NCI-H1694 treated with DMSO at 0.1 percent for 48 hours (cell line): ENCODE measurements around the gene TECPR2.

Experiments
- DNase-seq: peaks from one replicate; lab custom pipeline; 2025; lab: John Stamatoyannopoulos, UW

Gene TECPR2

DNA sequence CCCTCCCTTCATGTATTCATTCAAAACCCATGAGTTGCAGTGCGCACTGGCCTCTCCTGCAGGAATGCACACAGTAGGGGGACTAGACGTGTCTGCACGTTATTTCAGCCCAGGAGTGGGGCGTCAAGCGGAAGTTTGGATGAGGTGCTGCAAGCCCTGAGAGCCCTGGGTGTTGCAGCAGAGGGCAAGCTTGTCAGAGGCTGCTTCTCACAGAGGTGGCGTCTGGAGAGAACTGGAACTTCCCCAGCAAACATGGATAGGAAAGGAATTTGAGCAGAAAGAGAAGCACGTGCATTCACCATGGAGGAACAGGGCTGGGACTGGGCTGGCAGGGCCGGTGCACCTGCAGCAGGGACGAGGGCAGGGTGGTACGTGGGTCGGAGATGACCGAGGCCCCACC, 64.9 kb downstream of the TECPR2 start:
- no peak for DNase-seq

DNA sequence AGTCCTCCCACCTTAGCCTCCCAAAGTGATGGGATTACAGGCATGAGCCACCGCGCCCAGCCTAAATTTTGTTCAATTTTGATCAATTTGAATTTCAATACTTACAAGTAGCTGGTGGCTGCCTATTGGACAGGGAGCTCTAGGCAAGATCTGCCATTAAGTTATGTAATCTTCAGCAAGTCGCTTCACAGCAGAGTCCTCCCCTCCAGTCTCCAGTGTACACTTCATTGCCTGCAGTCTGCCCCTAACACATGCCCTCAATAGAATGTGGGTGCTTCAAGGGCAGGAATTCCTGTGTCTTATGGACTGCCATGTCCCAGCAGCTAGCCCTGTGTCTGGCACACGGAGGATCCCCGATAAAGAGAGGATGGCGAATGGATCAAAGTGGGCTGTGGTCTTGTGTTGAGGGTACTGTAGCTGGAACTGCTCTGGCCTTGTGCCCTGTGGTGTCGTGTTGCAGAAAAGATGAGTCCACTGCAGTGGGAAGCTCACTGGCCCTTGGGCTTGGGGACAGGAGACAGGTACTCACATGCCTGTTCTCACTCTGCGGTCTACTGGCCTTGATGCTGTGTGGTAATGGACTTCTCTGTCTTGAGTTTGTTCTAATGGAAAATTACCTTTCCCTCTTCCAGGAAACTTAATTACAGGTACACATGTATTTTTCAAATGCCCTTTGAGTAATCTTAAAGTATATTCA, 67.6 kb downstream of the TECPR2 start:
- DNase-seq, result no peak

DNA sequence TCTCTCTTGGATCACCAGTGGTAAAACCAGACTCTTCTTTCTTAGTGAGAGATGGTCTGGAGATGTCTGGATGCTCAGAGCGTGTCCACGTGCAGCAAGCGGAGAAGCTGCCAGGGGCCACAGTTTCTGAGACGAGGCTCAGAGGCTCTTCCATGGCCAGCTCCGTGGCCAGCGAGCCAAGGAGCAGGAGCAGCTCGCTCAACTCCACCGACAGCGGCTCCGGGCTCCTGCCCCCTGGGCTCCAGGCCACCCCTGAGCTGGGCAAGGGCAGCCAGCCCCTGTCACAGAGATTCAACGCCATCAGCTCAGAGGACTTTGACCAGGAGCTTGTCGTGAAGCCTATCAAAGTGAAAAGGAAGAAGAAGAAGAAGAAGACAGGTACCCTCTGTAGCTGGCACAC, 69.0 kb downstream of the TECPR2 start:
- DNase-seq, result no peak

DNA sequence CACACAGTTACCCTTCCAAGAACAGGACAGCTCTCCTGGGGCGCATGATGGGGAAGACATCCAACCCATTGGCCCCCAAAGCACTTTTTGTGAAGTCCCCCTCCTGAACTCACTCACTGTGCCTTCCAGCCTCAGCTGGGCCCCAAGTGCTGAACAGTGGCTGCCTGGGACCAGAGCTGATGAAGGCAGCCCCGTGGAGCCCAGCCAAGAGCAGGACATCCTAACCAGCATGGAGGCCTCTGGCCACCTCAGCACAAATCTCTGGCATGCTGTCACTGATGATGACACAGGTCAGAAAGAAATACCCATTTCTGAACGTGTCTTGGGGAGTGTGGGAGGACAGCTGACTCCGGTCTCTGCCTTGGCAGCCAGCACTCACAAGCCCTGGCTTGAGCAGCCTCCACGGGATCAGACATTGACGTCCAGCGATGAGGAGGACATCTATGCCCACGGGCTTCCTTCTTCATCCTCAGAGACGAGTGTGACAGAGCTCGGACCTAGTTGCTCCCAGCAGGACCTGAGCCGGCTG, 72.0 kb downstream of the TECPR2 start:
- DNase-seq, result no peak

DNA sequence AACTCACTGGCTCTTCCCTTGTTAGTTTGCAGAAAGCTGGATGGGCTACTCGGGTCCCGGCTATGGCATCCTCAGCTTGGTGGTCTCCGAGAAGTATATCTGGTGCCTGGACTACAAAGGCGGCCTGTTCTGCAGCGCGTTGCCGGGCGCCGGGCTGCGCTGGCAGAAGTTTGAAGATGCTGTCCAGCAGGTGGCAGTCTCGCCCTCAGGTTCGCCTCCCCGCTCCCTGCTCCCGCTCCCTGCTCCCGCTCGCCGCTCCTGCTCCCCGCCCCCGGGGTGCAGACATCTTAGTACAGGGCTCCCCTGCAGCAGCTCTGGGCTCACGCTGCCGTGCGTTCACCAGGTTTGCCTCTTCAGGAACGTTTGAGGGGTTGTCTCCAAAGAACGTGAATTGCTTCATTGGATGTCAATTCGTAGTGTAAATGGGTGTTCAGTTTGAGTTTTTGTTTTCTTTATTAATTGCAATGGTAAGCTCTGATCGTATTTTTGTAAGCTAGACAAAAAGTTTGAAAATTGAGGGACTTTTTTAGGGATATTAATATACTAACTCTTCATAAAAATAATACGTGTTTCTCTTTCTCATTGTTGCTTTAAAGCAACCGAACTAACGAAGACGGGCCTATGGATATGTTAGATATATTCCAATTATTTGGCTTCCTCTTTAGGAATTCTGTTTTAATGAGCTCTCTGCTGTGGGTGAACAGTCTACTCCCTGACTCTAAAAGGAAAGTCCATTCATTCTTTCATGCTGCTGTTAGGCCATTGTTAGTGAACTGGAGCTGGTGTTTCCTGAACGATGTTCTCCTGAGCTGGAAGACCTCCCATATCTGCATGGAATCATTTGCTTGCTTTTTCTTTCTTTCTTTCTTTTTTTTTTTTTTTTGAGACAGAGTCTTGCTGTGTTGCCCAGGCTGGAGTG, 75.5 kb downstream of the TECPR2 start:
- peak; percentile 96 for DNase-seq

DNA sequence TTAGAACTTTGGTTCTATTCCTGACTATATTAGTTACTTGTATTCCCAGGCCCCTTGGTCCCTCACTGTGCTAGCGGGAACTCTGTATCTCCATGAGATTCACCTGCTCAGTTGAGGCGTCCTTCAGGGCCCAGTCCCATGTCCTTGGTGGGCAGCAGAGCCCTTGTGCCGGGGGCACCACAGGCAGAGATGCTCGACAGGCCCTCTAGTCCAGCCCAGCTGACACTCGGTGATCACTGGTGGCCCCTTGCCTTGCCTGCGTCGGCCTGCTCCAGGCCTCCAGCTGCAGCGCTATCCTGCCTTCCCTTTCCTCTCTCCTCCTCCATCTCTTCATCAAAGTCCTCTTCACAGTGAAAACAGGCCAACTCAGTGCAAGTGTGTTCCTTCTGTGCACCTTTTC, 76.8 kb downstream of the TECPR2 start:
- no peak for DNase-seq

DNA sequence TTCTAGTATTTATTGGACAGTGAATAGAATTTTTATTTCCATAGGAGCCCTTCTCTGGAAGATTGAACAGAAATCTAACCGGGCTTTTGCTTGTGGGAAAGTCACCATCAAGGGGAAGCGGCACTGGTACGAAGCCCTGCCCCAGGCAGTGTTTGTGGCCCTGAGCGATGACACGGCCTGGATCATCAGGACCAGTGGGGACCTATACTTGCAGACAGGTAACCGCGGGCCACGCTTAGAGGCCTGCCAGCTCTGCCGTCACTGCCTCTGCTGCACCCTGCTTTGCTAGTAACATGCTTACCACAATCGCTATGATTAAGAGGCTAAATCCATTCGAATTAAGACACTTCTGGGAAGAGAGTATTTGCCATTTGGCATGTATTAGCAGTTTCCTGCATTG, 77.7 kb downstream of the TECPR2 start:
- DNase-seq, result no peak

DNA sequence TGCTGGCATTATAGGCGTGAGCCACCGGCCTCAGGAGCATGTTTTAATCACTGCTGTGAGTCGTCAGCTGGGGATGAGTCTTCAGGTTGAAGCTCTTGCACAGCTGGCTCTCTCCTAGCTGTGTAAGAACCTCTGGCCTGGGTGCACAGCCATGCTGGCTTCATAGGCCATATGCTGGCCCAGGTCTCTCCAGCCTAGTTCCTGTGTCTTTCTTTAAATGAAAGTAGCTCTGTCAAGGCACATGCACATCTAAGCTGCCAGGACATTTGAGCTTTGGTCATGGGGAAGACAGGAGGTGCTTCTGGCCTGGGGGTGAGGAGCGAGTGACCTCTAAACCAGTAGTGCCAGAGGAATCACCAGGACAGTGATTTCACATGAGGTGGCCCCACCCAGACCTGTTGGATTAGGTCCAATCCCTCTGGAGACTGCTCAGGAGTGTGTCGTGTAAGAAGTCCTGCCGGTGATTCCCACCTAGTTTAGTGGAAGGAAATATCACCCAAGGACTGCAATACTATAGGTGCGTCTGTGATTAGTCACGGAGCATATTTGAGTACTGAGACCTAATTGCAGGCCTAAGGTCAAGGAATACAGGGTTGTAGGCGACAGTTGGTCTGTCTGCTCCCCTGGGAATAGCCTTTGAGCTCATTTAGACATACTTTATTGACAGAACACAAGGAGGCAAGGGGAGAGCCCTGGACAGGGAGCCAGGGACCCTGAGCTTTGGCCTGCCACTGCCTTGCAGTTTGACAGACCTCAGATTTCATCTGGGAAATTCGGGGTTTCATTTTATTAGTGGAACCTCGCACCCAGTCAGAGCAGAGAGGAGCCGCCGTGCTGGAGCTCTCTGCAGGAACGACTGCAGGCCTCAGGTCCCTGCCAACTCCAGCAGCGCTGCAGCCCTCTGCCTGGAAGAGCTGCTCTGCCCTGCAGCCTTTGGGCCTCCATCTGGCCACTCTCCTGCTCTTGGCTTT, 79.8 kb downstream of the TECPR2 start:
- DNase-seq, result no peak

DNA sequence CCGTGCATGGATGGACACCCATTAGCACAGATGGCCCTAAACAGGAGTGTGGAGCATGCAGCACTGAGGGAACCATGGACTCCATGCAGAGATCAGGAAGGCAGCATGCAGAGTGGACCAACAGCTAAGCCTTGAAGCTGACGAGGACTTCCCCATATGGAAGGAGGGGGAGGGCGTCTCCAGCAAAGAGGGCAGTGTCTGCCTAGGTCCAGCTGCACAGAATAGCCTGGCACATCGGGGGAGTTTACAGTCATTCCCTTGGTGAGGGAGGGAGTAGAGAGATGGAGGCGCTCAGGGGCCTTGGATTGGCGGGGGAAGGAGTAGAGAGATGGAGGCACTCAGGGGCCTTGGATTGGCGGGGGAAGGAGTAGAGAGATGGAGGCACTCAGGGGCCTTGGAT, 82.3 kb downstream of the TECPR2 start:
- DNase-seq, result no peak

DNA sequence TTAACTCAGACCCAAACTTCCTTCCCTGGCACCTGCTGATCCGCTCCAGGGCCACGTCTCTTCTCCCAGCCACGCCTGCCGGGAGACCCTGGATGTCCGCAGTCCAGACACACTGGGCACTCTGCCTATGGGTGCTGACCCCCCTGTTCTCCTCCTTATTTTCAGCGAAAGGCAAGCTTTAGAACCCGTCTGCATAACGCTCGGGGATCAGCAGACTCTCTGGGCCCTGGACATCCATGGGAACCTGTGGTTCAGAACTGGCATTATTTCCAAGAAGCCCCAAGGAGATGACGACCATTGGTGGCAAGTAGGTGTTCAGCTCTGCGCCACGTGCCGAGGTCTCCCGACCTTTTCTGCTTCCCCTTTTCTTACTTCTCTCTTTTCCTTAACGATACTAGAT, 82.9 kb downstream of the TECPR2 start:
- no peak for DNase-seq

DNA sequence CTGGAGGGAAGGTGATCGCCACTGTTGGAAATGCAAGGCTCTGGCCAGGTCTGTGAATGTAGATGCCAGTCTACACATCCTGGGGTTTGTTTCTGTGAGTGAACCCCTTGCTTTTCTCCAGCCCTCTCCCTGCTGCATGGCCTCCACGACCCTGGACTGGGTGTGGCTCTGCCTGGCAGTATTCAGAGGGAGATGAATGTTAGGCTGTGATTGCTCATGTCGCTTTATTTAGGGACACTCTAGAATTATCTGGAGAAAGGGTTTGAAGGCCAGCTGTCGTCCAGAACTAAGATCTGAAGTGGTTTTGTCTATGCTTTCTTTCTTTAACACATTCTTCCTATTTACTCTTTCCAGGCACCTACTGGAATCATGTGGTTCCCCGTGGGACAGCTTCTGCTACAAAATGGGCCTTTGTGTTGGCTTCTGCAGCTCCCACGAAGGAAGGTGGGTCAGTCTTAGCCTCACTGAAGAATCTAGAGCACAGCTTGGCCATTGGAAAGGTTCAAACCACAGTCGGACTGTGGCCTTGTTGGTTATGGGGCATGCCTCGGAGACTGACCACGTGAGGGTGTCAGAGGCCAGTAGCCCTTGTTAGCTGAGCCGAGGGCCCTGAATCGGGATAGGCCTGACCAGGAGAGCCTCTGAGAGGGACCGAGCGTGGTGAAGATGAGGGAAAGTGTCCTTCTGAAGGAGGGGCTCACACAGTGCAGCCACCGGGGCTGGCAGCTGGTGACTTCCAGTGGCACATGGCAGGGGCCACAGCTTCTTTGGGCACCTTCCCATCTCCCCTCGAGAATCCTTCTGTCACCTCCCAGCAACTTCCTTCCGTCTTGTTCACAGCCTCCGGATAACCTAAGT, 87.7 kb downstream of the TECPR2 start:
- no peak for DNase-seq

DNA sequence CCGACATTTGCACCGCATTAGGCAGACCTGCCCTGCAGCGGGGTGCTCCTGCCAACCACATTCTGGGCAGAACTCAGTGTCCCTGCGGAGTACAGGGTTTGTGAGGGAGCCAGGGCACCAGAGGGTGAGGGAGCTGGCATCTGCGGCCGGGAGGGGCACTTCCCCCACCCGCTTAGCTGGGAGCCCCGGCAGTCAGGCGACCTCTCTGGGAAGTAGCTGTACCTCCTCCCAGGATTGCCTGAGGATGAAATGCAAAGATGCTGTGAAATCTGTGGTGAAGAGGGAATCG, 88.3 kb downstream of the TECPR2 start:
- DNase-seq, result no peak

DNA sequence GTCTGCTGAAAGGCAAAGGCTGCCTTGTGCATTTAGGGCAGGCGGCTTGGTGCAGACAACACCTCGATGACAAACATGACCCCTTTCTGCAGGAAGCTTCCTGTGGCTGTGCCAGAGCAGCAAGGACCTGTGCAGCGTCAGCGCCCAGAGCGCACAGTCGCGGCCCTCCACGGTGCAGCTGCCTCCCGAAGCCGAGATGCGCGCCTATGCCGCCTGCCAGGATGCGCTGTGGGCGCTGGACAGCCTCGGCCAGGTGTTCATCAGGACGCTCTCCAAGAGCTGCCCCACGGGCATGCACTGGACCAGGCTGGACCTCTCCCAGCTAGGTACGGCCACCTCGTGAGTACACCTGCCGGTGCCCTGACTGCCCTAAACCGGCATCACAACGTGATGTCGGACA, 89.6 kb downstream of the TECPR2 start:
- DNase-seq, result no peak

DNA sequence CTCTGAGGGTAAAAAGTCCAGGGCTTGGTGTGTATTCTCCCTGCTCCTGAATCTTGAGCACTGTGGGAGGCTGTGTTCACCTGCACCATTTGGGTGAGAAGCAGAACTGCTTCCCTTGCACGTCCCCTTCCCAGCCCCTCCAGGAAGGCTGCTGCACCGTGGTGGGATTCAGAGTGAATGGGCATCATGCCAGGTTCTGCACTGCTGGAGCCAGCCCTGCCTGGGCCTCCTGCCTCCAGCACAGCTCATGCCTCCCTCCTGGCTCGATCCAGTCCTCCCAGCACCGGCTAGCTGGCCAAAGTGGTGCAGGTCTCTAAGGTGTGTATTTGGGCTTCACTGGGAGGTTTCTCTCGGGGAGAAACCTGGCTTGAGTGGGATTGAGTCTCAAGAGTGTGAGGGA, 92.0 kb downstream of the TECPR2 start:
- no peak for DNase-seq

DNA sequence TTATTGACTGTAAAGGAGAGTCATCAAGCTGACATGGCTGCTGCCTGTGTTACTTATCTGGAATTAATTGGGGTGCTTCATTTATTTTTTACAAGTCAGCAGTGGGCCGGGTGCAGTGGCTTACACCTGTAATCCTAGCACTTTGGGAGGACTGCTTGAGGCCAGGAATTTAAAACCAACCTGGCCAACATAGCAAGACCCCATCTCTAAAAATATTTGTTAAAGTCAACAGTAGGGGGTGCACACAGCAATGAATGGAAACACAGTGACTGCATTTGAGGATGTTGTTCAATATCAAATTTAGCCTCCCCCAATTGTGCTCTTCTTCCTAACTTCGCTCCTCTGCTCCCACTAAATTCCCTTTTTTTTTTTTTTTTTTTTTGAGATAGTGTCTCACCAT, 94.8 kb downstream of the TECPR2 start:
- DNase-seq, result no peak

DNA sequence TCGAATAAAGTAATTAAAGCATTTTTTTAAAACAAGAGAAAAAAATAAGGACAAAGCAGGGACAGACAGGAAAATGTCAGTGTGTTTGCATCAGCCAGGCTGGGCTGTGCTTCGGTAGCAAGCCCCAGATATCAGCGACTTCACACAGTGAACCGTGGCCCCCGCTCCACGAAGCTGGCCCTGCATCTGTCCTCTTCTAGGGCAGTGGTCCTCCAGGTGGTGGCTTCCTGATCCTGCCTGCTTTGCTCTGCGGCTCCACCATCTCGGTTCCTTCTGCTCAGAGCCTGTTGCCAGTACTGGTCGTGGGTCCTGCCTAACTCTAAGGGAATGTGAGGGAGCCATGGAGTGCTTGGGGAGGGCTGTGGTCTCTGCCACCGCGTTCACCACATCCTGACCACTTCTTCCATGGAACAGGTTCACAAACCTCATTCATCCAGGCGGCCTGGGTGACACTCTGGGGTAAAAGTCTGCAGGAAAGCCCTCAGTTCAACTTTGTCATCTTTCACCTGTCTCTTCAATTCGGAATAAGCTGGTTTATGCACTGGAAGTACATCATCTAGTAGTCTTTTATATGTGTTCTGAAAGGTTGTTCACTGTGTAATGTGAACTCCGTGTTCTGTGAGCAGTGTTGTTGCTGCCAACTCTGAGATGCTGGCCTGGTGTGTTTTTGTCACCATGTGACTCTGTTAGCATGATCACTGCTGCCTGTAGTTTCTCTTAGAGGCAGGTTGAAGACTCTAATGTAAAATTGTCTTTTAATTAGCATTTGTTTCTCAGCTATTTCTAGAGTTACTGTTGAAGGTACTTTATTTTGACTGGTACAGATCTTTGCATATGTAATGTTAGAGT, 99.0 kb downstream of the TECPR2 start:
- no peak for DNase-seq

DNA sequence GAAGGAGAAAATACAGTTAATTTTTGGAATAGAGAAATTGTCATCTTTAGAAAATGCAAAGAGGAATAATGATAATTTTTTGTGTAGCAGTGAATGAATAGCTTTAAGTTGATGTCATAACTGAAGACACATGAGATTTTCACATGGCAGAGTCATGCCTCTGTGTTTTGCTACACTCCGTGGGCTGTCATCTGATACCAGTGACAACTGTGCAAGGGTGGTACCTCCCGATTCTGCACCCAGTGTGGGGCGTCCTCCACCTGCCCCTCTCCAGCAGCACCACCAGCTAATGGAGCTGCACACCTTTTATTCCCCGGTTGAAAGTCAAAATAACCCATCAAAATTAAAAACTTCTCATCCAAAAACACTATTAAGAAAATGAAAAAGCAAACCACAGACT, 99.7 kb downstream of the TECPR2 start:
- no peak for DNase-seq

DNA sequence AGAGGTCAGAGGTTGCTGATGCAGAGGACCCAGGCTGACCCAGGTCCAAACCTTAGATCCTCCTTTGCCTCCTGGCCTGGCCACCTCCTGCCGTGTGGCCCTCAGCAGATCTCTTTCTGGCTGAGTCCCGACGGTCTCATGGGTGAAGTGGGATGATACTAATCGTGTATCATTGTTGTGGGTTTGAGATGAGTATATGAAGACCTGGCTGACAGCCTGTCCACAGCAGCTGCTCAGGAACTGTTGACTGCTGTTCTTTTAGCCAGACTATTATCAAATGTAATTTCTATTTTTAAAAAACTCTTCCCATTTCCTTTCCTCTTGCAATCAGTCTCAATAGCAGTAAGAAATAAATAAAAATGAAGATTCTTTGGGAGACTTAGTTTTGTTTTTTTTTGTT, 101.3 kb downstream of the TECPR2 start:
- DNase-seq, result no peak

DNA sequence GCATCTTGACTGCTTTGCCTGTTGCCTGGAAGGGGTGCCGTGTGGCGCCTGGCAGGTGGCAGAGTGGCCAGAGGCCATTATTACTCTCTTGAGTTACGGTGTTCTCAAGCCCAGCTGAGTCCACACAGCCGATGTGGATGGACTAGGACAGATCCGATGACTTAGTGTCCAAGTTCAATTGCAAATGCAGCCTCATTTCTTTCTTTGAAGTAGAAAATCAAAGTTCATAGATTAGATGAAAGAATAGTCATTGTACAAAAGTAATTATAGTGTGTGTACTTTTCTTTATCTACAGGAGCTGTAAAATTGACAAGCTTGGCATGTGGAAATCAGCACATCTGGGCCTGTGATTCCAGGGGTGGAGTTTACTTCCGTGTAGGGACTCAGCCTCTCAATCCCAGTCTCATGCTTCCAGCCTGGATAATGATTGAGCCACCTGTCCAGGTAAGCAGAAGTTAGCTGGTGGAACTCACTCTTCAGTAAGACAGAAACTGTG, 102.2 kb downstream of the TECPR2 start:
- no peak for DNase-seq

DNA sequence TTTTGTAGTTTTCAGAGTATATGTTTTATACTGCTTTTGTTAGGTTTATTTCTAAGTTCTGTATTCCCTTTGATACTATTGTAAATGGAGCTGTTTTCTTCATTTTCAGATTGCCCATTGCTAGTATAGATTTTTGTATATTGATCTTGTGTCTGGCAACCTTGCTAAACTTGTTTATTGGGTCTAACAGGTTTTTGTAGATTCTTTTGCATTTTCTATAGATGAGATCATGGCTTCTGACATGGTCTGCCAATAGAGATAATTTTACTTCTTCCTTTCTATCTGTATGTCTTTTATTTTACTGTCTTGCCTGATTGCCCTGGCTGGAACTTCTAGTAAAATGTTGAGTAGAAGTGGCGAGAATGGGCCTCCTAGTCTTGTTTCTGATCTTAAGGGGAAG, 106.5 kb downstream of the TECPR2 start:
- DNase-seq, result no peak
